HepG2 (cell line): ENCODE measurements around the gene PLIN5. TPM values are rescaled to one million over a fixed set of nuclear protein-coding genes. Genes with fewer than 3 reads are reported as not detected.
A peak's percentile ranks its signal among the peaks of the same experiment; 100 is the strongest.

Experiments
- KLF6 ChIP-seq: IDR thresholded peaks from 2 replicates; pipeline ENCODE4 v1.8.0; 2016; ENCODE audit warnings: missing biosample characterization, missing genetic modification reagents
- TAF1 ChIP-seq: sonication (generic); formaldehyde crosslinking; IDR thresholded peaks from 2 replicates; pipeline ENCODE4 v1.4.0; 2020; ENCODE audit warnings: missing genetic modification reagents
- polyA plus RNA-seq, 8 experiments: library from polyadenylated mRNA; depleted of rRNA in 3 of 8; stranded (reverse) in 7 of 8; unstranded in 1 of 8; fragments of >200 nt; fragmentation: Illumina TruSeq in 4 of 8; extraction: Trizol in 4 of 8; gene quantifications; 2 replicates each; pipeline versions ENCODE4 v1.2.1 to v1.2.3, GENCODE V29; 2011 to 2016; ENCODE audit warnings: low read depth in 4 of 8, missing spikeins in 1 of 8, mixed read lengths in 1 of 8; ENCODE audit not compliant: insufficient read depth in 1 of 8
- total RNA-seq, 5 experiments: library from RNA; depleted of rRNA; stranded (reverse); fragments of >200 nt; fragmentation: Illumina TruSeq; extraction: Trizol; gene quantifications; 2 replicates each; pipeline ENCODE4 v1.2.3, GENCODE V29; 2016; ENCODE audit warnings: low read depth in 1 of 5
- TF ChIP-seq, protein P1 (sequence below), 2 experiments: fragments of 450-650 bp in 1 of 2; sonication (generic) in 1 of 2; formaldehyde crosslinking in 1 of 2; IDR thresholded peaks; 2 replicates each; pipeline versions ENCODE4 v1.6.1 to v1.8.0; 2016 to 2022; ENCODE audit warnings: antibody characterized with exemption in 1 of 2, mild to moderate bottlenecking in 1 of 2, missing genetic modification reagents in 1 of 2
- TF ChIP-seq, protein P2 (sequence below): sonication (generic); formaldehyde crosslinking; IDR thresholded peaks from 2 replicates; pipeline ENCODE4 v1.4.0; 2020; ENCODE audit warnings: missing genetic modification reagents
- TF ChIP-seq, protein P3 (sequence below): sonication (generic); formaldehyde crosslinking; IDR thresholded peaks from 2 replicates; pipeline ENCODE4 v1.4.0; 2020; ENCODE audit warnings: missing genetic modification reagents
- TF ChIP-seq, protein P4 (sequence below): sonication (generic); formaldehyde crosslinking; IDR thresholded peaks from 2 replicates; pipeline ENCODE4 v1.5.0; 2020; ENCODE audit warnings: mild to moderate bottlenecking, low read depth, missing genetic modification reagents, borderline replicate concordance
- TF ChIP-seq, protein P5 (sequence below): sonication (generic); formaldehyde crosslinking; IDR thresholded peaks from 2 replicates; pipeline ENCODE4 v1.4.0; 2020; ENCODE audit warnings: missing genetic modification reagents

Gene PLIN5
- total and polyA plus RNA-seq, 2 of the 13 experiments (the other 11 are each of a cell fraction or from before 2014, with no cell fraction given): 1.8 to 4.8 TPM

DNA sequence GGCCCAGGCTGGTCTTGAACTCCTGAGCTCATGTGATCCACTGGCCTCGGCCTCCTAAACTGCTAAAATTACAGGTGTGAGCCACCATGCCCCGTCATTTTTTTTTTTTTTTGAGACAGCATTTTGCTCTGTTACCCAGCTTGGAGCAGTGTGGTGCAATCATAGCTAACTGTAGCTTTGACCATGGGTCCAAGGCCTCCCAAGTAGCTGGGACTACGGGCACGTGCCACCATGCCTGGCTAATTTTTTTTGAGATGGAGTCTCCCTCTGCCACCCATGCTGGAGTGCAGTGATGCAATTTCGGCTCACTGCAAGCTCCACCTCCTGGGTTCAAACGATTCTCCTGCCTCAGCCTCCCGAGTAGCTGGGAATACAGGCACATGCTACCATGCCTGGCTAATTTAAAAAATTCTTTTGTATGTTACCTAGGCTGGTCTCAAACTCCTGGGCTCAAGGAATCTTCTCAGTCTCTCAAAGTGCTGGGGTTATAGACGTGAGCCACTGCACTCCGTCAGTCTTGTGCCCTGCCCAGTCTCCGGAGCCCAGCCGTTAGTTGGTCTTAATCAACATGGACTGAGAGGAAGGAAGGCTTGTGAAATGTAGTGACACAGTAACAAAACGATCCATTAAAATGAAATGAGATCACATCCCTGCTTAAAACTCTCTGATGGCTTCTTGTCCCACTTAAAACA is 6.2 kb upstream of the PLIN5 start (continued):
- TF ChIP-seq, protein P1, sequence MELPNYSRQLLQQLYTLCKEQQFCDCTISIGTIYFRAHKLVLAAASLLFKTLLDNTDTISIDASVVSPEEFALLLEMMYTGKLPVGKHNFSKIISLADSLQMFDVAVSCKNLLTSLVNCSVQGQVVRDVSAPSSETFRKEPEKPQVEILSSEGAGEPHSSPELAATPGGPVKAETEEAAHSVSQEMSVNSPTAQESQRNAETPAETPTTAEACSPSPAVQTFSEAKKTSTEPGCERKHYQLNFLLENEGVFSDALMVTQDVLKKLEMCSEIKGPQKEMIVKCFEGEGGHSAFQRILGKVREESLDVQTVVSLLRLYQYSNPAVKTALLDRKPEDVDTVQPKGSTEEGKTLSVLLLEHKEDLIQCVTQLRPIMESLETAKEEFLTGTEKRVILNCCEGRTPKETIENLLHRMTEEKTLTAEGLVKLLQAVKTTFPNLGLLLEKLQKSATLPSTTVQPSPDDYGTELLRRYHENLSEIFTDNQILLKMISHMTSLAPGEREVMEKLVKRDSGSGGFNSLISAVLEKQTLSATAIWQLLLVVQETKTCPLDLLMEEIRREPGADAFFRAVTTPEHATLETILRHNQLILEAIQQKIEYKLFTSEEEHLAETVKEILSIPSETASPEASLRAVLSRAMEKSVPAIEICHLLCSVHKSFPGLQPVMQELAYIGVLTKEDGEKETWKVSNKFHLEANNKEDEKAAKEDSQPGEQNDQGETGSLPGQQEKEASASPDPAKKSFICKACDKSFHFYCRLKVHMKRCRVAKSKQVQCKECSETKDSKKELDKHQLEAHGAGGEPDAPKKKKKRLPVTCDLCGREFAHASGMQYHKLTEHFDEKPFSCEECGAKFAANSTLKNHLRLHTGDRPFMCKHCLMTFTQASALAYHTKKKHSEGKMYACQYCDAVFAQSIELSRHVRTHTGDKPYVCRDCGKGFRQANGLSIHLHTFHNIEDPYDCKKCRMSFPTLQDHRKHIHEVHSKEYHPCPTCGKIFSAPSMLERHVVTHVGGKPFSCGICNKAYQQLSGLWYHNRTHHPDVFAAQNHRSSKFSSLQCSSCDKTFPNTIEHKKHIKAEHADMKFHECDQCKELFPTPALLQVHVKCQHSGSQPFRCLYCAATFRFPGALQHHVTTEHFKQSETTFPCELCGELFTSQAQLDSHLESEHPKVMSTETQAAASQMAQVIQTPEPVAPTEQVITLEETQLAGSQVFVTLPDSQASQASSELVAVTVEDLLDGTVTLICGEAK (IDR thresholded peaks at IDR 0.05): no peak
- TF ChIP-seq, protein P1 (CRISPR knock-in tag; IDR thresholded peaks at IDR 0.05): peak; percentile 57; the same call in 1 of the 2 replicates
- no peak for TF ChIP-seq TAF1 (CRISPR knock-in tag)
- TF ChIP-seq, protein P2, sequence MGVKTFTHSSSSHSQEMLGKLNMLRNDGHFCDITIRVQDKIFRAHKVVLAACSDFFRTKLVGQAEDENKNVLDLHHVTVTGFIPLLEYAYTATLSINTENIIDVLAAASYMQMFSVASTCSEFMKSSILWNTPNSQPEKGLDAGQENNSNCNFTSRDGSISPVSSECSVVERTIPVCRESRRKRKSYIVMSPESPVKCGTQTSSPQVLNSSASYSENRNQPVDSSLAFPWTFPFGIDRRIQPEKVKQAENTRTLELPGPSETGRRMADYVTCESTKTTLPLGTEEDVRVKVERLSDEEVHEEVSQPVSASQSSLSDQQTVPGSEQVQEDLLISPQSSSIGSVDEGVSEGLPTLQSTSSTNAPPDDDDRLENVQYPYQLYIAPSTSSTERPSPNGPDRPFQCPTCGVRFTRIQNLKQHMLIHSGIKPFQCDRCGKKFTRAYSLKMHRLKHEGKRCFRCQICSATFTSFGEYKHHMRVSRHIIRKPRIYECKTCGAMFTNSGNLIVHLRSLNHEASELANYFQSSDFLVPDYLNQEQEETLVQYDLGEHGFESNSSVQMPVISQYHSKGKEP (CRISPR knock-in tag): no peak
- TF ChIP-seq, protein P3, sequence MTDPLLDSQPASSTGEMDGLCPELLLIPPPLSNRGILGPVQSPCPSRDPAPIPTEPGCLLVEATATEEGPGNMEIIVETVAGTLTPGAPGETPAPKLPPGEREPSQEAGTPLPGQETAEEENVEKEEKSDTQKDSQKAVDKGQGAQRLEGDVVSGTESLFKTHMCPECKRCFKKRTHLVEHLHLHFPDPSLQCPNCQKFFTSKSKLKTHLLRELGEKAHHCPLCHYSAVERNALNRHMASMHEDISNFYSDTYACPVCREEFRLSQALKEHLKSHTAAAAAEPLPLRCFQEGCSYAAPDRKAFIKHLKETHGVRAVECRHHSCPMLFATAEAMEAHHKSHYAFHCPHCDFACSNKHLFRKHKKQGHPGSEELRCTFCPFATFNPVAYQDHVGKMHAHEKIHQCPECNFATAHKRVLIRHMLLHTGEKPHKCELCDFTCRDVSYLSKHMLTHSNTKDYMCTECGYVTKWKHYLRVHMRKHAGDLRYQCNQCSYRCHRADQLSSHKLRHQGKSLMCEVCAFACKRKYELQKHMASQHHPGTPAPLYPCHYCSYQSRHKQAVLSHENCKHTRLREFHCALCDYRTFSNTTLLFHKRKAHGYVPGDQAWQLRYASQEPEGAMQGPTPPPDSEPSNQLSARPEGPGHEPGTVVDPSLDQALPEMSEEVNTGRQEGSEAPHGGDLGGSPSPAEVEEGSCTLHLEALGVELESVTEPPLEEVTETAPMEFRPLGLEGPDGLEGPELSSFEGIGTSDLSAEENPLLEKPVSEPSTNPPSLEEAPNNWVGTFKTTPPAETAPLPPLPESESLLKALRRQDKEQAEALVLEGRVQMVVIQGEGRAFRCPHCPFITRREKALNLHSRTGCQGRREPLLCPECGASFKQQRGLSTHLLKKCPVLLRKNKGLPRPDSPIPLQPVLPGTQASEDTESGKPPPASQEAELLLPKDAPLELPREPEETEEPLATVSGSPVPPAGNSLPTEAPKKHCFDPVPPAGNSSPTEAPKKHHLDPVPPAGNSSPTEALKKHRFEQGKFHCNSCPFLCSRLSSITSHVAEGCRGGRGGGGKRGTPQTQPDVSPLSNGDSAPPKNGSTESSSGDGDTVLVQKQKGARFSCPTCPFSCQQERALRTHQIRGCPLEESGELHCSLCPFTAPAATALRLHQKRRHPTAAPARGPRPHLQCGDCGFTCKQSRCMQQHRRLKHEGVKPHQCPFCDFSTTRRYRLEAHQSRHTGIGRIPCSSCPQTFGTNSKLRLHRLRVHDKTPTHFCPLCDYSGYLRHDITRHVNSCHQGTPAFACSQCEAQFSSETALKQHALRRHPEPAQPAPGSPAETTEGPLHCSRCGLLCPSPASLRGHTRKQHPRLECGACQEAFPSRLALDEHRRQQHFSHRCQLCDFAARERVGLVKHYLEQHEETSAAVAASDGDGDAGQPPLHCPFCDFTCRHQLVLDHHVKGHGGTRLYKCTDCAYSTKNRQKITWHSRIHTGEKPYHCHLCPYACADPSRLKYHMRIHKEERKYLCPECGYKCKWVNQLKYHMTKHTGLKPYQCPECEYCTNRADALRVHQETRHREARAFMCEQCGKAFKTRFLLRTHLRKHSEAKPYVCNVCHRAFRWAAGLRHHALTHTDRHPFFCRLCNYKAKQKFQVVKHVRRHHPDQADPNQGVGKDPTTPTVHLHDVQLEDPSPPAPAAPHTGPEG: no peak
- TF ChIP-seq, protein P4, sequence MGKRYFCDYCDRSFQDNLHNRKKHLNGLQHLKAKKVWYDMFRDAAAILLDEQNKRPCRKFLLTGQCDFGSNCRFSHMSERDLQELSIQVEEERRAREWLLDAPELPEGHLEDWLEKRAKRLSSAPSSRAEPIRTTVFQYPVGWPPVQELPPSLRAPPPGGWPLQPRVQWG (CRISPR knock-in tag): no peak
- TF ChIP-seq, protein P5, sequence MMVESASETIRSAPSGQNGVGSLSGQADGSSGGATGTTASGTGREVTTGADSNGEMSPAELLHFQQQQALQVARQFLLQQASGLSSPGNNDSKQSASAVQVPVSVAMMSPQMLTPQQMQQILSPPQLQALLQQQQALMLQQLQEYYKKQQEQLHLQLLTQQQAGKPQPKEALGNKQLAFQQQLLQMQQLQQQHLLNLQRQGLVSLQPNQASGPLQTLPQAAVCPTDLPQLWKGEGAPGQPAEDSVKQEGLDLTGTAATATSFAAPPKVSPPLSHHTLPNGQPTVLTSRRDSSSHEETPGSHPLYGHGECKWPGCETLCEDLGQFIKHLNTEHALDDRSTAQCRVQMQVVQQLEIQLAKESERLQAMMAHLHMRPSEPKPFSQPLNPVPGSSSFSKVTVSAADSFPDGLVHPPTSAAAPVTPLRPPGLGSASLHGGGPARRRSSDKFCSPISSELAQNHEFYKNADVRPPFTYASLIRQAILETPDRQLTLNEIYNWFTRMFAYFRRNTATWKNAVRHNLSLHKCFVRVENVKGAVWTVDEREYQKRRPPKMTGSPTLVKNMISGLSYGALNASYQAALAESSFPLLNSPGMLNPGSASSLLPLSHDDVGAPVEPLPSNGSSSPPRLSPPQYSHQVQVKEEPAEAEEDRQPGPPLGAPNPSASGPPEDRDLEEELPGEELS (CRISPR knock-in tag): 0 out of 2 replicates have a peak, but pooled peaks have one; percentile 17
- TF ChIP-seq KLF6 (CRISPR knock-in tag): no peak
